ENCODE measurements around the gene FANCD2. TPM values are rescaled to one million over a fixed set of nuclear protein-coding genes. Genes with fewer than 3 reads are reported as not detected.
"Not testable (repeated sequence)": the region's sequence is repeated elsewhere in the genome, so short reads cannot be mapped to it uniquely, and the experiment has no call there.

Gene FANCD2
- total RNA-seq, 1 donor from 2014 or later = 54.6 TPM

- no peaks in the 10 kb centered on the region for H3K36me3 ChIP-seq
- no peak overlapping the region for H3K27ac ChIP-seq
- TF ChIP-seq, protein P1, sequence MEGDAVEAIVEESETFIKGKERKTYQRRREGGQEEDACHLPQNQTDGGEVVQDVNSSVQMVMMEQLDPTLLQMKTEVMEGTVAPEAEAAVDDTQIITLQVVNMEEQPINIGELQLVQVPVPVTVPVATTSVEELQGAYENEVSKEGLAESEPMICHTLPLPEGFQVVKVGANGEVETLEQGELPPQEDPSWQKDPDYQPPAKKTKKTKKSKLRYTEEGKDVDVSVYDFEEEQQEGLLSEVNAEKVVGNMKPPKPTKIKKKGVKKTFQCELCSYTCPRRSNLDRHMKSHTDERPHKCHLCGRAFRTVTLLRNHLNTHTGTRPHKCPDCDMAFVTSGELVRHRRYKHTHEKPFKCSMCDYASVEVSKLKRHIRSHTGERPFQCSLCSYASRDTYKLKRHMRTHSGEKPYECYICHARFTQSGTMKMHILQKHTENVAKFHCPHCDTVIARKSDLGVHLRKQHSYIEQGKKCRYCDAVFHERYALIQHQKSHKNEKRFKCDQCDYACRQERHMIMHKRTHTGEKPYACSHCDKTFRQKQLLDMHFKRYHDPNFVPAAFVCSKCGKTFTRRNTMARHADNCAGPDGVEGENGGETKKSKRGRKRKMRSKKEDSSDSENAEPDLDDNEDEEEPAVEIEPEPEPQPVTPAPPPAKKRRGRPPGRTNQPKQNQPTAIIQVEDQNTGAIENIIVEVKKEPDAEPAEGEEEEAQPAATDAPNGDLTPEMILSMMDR (IDR thresholded peaks at IDR 0.05) = no peak
- no peaks in the 10 kb centered on the region for H3K27me3 ChIP-seq
- H3K4me3 ChIP-seq = no peak overlapping the region
- intact Hi-C loops (cut with DNase I) = no loop called here
- no peaks in the 10 kb centered on the region for H3K9me3 ChIP-seq
- peaks cover 5 to 18% of the 10 kb centered on the region in 2 donors for H3K4me1 ChIP-seq
- no peak for DNase-seq (ENCODE audit: low spot score in 2 of 2)
Observed at GRCh38 chr3:10006048-10006761, 20.0 kb upstream of the FANCD2 start.

- no peaks in the 10 kb centered on the region for H3K9me3 ChIP-seq
- H3K4me3 ChIP-seq = no peak overlapping the region
- H3K27me3 ChIP-seq = no peaks in the 10 kb centered on the region
- H3K36me3 ChIP-seq = no peaks in the 10 kb centered on the region
- intact Hi-C loops (cut with DNase I) = no loop called here
- peaks cover 5 to 22% of the 10 kb centered on the region in 2 donors for H3K4me1 ChIP-seq
- H3K27ac ChIP-seq = no peak overlapping the region
- DNase-seq (ENCODE audit: low spot score in 2 of 2) = no peak
- TF ChIP-seq, protein P1 (IDR thresholded peaks at IDR 0.05) = no peak
Observed at GRCh38 chr3:10006762-10007090, 19.5 kb upstream of the FANCD2 start.

DNA sequence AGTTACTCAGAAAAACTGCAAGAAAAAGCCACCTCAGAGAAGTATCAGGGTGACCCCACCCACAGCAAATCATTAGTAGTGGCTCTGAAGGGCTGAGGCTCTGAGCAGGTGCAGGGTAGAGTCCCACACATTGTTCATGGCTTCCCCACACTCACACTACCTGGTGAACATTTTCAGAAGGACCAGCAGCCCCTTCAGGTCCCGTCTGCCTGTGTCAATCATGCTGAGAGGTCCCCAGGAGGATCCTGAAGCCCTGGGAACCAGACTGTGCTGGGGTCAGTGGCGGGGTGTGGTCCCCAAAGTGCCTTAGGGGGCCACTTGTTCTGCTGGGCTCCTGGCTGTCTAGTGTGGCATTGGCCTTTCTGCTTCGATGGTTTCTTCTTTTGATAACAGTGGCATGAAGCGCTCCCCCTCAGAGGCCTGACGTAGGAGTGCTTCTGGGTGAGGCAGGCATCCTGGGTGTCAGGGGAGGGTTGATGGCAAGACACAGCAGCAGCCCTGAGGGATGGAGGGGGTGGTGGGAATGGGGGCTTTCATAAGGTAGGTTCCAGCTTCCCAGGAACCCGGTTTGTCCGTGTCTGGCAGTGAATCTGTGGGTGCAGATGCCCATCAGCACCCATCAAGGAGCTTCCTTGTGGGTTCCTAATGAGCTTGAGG is 19.0 kb upstream of the FANCD2 start:
- no peak overlapping the region for H3K27ac ChIP-seq
- TF ChIP-seq, protein P1 (IDR thresholded peaks at IDR 0.05) = no peak
- no peak overlapping the region for H3K4me3 ChIP-seq
- H3K36me3 ChIP-seq = no peaks in the 10 kb centered on the region
- H3K27me3 ChIP-seq = no peaks in the 10 kb centered on the region
- no peaks in the 10 kb centered on the region for H3K9me3 ChIP-seq
- DNase-seq (ENCODE audit: low spot score in 2 of 2) = no peak
- peaks cover 5 to 22% of the 10 kb centered on the region in 2 donors for H3K4me1 ChIP-seq
- intact Hi-C loops (cut with DNase I) = no loop called here

- H3K27ac ChIP-seq; H3K36me3 ChIP-seq; H3K27me3 ChIP-seq; H3K9me3 ChIP-seq; DNase-seq (ENCODE audit: low spot score in 2 of 2): not testable (repeated sequence)
- Histone ChIP-seq H3K4me3 (peak overlapping the region in 1 of 2 donors; percentile 63), H3K4me1 (peaks cover 5 to 22% of the 10 kb centered on the region in 2 donors)
- intact Hi-C loops (cut with DNase I) = loop anchor here (2.0 kb wide), 1 partner anchor 215 kb away; the partner anchor contains the start of genes ARPC4 and TADA3
Observed at GRCh38 chr3:10008216-10008587, 18.0 kb upstream of the FANCD2 start.

- intact Hi-C loops (cut with DNase I) = loop anchor here (2.0 kb wide), 1 partner anchor 216 kb away; the partner anchor contains the start of genes ARPC4 and TADA3
- Histone ChIP-seq H3K27me3 (no peaks in the 10 kb centered on the region), H3K4me3 (peak overlapping the region; percentile 55 to 63), H3K9me3 (no peaks in the 10 kb centered on the region), H3K36me3 (no peaks in the 10 kb centered on the region), H3K4me1 (peaks cover 5 to 22% of the 10 kb centered on the region in 2 donors), H3K27ac (peak overlapping the region in 1 of 2 donors; percentile 25)
- TF ChIP-seq, protein P1 (IDR thresholded peaks at IDR 0.05) = no peak
- peak; percentile 58 to 96 for DNase-seq (ENCODE audit: low spot score in 2 of 2)
Observed at GRCh38 chr3:10008588-10009344, 17.5 kb upstream of the FANCD2 start.
